LNCAP (cell line): Measurements from ENCODE around the gene TREM1.

Source experiments
- CTCF ChIP-seq: fragments of 450-650 bp; IDR thresholded peaks from 2 replicates; pipeline ENCODE4 v1.5.1; 2017; ENCODE audit warnings: mild to moderate bottlenecking

TREM1 gene

GRCh38 chr6:41231246-41231645 is 55.2 kb downstream of the TREM1 start:
- TF ChIP-seq CTCF, result no peak

- no peak for TF ChIP-seq CTCF
Measured at GRCh38 chr6:41229721-41230120, 56.8 kb downstream of the TREM1 start.

- no peak for TF ChIP-seq CTCF
Measured at GRCh38 chr6:41228616-41229015, 57.9 kb downstream of the TREM1 start.

GRCh38 chr6:41228096-41228495 is 58.4 kb downstream of the TREM1 start, which contains the start of gene TREML4:
Gene TREML4 (plus strand): TSS chr6:41228349. CDS start chr6:41228428, 79 bp downstream.
- TF ChIP-seq CTCF, result no peak

- TF ChIP-seq CTCF, result no peak
Measured at GRCh38 chr6:41226752-41227151, 59.7 kb downstream of the TREM1 start.

GRCh38 chr6:41224800-41225199 is 61.7 kb downstream of the TREM1 start:
- no peak for TF ChIP-seq CTCF
